Measurements from ENCODE around the gene TMEM171.

GRCh38 chr5:73110190-73110589, 10.2 kb upstream of the TMEM171 start:
- TF ChIP-seq CTCF (IDR thresholded peaks at IDR 0.05) (no peak), POLR2A (IDR thresholded peaks at IDR 0.05) (no peak), EP300 (IDR thresholded peaks at IDR 0.05) (no peak)
